Measurements from ENCODE around the gene MPHOSPH9.
"Not testable (repeated sequence)": the region's sequence is repeated elsewhere in the genome, so short reads cannot be mapped to it uniquely, and the experiment has no call there.

MPHOSPH9 gene

DNA sequence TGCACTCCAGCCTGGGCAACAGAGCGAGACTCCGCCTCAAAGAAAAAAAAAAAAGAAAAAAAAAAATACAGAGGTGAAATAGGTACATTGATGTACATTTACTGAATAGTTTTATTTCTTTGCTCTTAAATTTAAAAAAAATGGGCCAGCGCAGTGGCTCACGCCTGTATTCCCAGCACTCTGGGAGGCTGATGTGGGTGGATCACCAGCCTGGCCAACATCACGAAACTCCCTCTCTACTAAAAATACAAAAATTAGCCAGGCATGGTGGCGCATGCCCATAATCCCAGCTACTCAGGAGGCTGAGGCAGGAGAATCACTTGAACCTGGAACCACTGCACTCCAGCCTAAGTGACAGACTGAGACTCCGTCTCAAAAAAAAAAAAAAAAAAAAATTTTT is 25.1 kb downstream of the MPHOSPH9 start:
- DNase-seq, result not testable (repeated sequence)

- DNase-seq, result not testable (repeated sequence)
These were observed 26.1 kb downstream of the MPHOSPH9 start for GRCh38 chr12:123206794-123207193.

DNA sequence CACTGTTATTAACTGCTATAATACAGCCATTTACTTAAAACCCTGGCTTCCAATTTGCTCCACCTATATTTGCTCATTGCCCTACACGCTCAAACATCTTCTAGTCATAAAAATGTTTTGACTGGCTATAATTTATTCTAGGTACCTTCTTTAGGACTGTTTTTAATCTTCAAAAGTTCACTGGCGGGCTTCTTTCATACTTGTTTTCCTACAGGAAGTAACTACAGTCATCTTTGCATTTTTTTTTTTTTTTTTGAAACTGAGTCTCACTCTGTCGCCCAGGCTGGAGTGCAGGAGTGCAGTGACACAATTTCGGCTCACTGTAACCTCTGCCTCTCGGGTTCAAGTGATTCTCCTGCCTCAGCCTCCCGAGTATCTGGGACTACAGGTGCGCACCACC is 32.5 kb downstream of the MPHOSPH9 start:
- DNase-seq, result no peak

- no peak for DNase-seq
These were observed 33.0 kb downstream of the MPHOSPH9 start for GRCh38 chr12:123199936-123200335.

- DNase-seq, result no peak
These were observed 45.3 kb downstream of the MPHOSPH9 start for GRCh38 chr12:123187637-123188036.

GRCh38 chr12:123180171-123180570 is 52.8 kb downstream of the MPHOSPH9 start:
- DNase-seq, result no peak

DNA sequence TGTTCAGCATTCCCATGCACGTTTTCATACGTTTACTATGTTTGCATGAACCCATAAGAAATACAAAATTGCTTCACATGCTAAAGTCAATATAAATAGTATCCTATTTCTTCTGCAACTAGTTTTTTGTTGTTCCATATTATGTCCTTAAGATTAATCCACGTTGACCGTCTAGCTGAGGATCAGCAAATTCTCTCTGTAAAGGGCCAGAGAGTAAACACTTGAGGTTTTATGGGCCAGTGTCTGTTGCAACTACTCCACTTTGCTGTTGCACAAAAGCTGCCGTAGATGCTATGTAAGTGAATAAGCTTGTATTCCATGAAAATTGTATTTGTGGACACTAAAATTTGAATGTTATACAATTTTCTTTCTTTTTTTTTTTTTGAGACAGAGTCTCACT is 61.0 kb downstream of the MPHOSPH9 start:
- no peak for DNase-seq

DNA sequence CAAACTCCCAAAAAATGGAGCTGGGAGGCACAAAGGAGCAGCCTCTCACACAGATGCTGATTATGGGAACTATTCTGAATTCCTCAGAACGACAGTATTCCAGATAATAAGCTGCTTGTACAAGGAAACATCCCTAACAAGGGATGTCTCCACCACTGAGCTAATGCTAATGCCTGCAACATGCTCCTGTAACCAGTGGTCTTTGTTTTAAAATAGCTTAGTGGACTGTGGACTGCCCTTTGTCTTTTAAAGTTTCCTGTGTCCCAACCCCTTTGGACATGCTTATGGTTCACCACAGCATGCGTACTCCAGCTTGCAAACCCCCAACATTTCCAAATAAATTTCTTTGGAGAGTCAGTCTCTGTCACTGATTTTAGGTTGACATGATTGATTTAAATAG is 65.6 kb downstream of the MPHOSPH9 start:
- no peak for DNase-seq

GRCh38 chr12:123165537-123165936 is 67.4 kb downstream of the MPHOSPH9 start:
- DNase-seq, result no peak

DNA sequence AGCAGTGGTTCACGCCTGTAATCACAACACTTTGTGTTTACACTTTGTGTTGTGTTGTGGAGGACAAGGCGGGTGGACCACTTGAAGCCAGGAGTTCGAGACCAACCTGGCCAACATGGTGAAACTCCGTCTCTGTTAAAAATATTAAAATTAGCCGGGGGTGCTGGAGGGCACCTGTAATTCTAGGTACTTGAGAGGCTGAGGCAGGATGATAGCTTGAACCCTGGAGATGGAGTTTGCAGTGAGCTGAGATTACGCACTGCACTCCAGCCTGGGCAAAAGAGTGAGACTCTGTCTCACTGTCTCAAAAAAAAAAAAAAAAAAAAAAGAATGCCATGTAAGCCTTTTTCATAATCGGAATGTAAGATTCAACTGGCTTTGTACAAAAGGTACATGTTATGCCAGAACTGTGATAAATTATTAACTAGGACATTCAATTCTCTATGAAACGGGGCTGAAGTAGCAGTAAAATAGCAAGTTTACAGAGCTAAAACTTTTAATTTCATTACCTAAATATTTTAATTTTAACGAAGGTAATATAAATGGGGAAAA is 68.2 kb downstream of the MPHOSPH9 start:
- DNase-seq, result no peak

DNA sequence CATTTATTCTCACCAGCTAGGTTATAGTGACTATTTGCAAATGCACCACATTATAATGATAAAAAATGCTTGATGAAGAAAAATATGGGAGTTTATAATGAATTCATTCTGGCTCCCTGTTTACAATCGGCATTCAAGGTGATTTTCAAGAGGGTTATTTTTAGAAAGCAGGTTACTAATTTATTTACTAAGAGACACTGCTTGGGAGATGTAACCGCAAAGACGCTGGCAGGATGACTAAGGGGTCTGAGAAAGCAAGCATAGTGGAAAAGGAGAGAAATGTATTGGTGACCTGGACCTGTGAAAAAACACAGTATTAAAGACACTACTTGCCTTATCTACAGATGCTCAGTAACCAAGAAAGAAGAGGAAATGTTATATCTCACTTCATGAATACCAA is 68.7 kb downstream of the MPHOSPH9 start:
- DNase-seq, result no peak

- DNase-seq, result no peak
These were observed 69.7 kb downstream of the MPHOSPH9 start for GRCh38 chr12:123163227-123163626.

GRCh38 chr12:123160801-123161487 is 72.0 kb downstream of the MPHOSPH9 start:
- no peak for DNase-seq

DNA sequence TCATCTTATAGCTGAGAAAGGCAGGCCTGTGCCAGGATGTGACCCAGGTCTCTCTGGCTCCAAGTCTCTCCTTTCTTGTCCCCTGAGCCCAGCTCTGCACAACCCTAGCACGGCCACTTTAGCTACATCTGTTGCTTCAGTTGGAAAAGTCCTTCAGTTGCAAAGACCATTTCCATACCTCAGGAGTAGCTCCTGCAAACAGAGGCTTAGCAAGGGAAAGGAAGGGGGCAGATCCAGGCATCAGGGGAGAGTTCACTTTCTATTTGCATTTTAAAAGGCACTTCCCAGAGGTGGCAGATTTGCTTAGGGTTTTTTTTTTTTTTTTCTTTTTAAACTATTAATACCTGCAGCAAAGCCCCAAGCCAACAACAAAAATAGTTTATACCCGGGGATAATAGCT is 79.0 kb downstream of the MPHOSPH9 start:
- DNase-seq, result no peak

- no peak for DNase-seq
These were observed 80.1 kb downstream of the MPHOSPH9 start for GRCh38 chr12:123152833-123153232.

DNA sequence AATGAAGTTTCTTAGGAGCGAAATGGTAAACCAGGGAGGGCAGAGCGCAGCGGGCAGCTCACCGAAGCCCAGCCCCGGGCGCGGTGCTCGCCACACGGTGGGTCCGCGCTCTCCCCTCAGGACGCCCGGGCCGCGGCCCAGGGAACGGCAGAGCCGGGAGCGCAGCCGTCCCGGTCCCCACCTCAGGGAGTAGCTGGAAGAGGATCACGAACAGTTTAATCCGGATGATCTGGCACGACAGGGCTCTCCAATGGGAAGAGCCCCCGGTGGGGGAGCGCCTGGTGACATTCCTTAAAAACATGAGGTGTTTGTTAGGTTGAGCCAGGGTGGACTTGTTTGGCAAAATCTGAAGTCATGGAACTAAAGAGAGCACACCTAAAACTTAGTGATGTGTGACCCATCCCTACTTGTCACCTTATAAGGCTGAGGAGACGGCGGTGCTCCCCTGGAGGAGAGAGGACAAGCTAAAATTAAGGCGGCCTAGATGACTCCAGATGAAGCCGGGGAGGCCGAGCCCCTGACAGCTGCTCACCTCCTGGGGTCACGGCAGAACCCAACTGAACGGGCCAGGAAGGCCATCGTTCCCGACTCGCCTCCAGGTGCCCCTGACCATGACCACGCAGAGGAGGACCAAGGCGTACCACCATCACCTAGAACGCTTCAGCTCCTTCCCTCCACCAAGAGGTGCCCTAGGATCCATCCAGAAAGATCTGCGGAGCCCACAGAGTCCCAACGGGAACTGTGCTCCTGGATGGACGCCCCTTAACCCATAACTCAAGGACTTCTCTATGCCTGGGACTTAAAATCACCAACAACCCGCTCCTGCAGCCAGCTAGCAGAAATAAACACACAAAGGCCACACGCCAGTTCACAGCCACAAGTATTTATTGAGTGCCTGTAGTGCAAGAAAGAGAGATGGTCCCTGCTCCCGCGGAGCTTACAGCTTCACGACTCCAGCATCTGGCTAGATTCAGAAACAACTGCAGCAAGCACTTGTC is 81.2 kb downstream of the MPHOSPH9 start:
- DNase-seq, result no peak

- peak; percentile 67 for DNase-seq
These were observed 82.0 kb downstream of the MPHOSPH9 start, which contains the start of gene PITPNM2 for GRCh38 chr12:123150744-123151456. TSS of gene PITPNM2 (minus strand) at chr12:123151090. CDS start at chr12:123034590, 116,500 bp downstream.

- peak; percentile 52 for DNase-seq
These were observed 82.6 kb downstream of the MPHOSPH9 start for GRCh38 chr12:123150275-123150743.

GRCh38 chr12:123149501-123150274 is 83.3 kb downstream of the MPHOSPH9 start:
- DNase-seq, result no peak

DNA sequence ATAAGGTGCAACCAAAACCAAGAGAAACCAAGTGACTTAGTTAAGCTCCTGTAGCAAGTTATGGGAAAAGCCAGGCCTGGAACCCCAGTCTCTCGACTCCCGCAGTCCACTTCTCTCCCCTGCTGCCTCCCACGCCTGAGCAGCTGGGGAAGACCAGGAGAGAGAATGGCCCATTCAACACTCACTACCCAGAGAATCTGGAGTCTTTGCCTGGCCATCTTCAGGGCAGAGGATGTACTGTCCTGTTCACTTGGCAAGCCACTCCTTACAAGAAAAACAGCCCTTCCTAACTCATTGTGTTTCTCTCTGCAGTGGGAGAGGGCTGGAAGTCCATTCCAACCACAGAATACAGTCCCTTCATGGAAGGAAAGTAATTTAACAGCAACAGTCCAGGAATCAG is 83.9 kb downstream of the MPHOSPH9 start:
- DNase-seq, result no peak

GRCh38 chr12:123148655-123149054 is 84.3 kb downstream of the MPHOSPH9 start:
- DNase-seq, result no peak

DNA sequence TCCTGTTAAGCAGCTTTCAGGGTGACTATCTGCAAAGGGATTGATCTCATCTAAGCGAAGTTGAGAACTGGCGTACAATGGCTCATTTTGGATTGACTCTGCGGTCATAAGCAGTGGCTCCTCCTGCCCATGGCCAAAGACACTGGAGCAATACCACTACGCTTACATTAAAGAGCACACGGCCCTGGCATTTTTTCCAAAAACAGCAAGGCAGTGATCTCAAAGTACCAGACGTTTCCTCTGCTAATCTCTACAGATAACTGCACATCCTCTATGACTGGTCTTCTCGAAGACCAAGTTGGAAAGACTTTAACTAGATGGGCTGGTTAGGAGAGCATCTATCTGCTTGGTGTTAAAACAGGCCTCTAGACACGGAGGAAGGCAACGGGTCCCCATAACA is 84.7 kb downstream of the MPHOSPH9 start:
- DNase-seq, result no peak
